Astrocyte (in vitro differentiated cells and primary cell): ENCODE data around the gene CDK6. TPM values are rescaled to one million over a fixed set of nuclear protein-coding genes. Genes with fewer than 3 reads are reported as not detected.

Source experiments
- DNase-seq: peaks from one replicate; pipeline ENCODE4 v3.0.0-alpha.2; 2010; ENCODE audit warnings: low read depth
- FAIRE-seq: peaks from 2 replicates; lab custom pipeline; 2011; peaks lifted over from hg19 to GRCh38; lab: Jason Lieb, UNC
- H2AFZ ChIP-seq: 2 replicates; pipeline ENCODE4 v1.6.0; 2012; ENCODE audit warnings: low read depth, low read length, inconsistent platforms
- H3K27ac ChIP-seq: 2 replicates; pipeline ENCODE4 v1.5.1; 2011; ENCODE audit warnings: low read depth, low read length, inconsistent platforms
- H3K27me3 ChIP-seq: 2 replicates; pipeline ENCODE4 v1.6.0; 2011; ENCODE audit warnings: low read length, inconsistent platforms; ENCODE audit not compliant: insufficient read depth
- H3K36me3 ChIP-seq: 2 replicates; pipeline ENCODE4 v1.5.1; 2011; ENCODE audit warnings: low read length, inconsistent platforms; ENCODE audit not compliant: insufficient read depth
- H3K4me1 ChIP-seq: 2 replicates; pipeline ENCODE4 v1.5.1; 2011; ENCODE audit warnings: low read length, inconsistent platforms; ENCODE audit not compliant: insufficient read depth
- H3K4me2 ChIP-seq: 2 replicates; pipeline ENCODE4 v1.6.0; 2012; ENCODE audit warnings: low read length, inconsistent platforms
- H3K4me3 ChIP-seq: 2 replicates; pipeline ENCODE4 v1.5.1; 2011; ENCODE audit warnings: low read depth, mild to moderate bottlenecking, low read length, inconsistent platforms; ENCODE audit not compliant: insufficient read depth
- H3K79me2 ChIP-seq: 2 replicates; pipeline ENCODE4 v1.6.0; 2012; ENCODE audit warnings: mild to moderate bottlenecking, low read length, inconsistent platforms; ENCODE audit not compliant: insufficient read depth
- H3K9ac ChIP-seq: 2 replicates; pipeline ENCODE4 v1.6.0; 2012; ENCODE audit warnings: mild to moderate bottlenecking, low read length, inconsistent platforms
- H3K9me3 ChIP-seq: 2 replicates; pipeline ENCODE4 v1.5.1; 2012; ENCODE audit warnings: low read depth, mild to moderate bottlenecking, low read length, inconsistent platforms; ENCODE audit not compliant: insufficient read depth
- H4K20me1 ChIP-seq: 2 replicates; pipeline ENCODE4 v1.6.0; 2012; ENCODE audit warnings: low read length, inconsistent platforms; ENCODE audit not compliant: insufficient read depth
- H3K27ac Mint-ChIP-seq: one replicate; pipeline ENCODE4 v1.8.0; 2021; ENCODE audit warnings: mild to moderate bottlenecking, mixed read lengths; ENCODE audit not compliant: unreplicated experiment
- H3K27me3 Mint-ChIP-seq: one replicate; pipeline ENCODE4 v1.8.0; 2021; ENCODE audit warnings: low read depth, mixed read lengths; ENCODE audit not compliant: unreplicated experiment
- H3K36me3 Mint-ChIP-seq: one replicate; pipeline ENCODE4 v1.8.0; 2021; ENCODE audit warnings: low read depth, mixed read lengths; ENCODE audit not compliant: unreplicated experiment
- H3K4me1 Mint-ChIP-seq: one replicate; pipeline ENCODE4 v1.8.0; 2021; ENCODE audit warnings: low read depth, mixed read lengths; ENCODE audit not compliant: unreplicated experiment
- H3K4me3 Mint-ChIP-seq: one replicate; pipeline ENCODE4 v1.8.0; 2021; ENCODE audit warnings: mild to moderate bottlenecking, moderate library complexity, mixed read lengths; ENCODE audit not compliant: unreplicated experiment
- H3K9me3 Mint-ChIP-seq: one replicate; pipeline ENCODE4 v1.8.0; 2021; ENCODE audit warnings: mild to moderate bottlenecking, mixed read lengths; ENCODE audit not compliant: unreplicated experiment
- EZH2 ChIP-seq: IDR thresholded peaks from 2 replicates; pipeline ENCODE4 v1.6.1; 2012; ENCODE audit warnings: mild to moderate bottlenecking, low read length, inconsistent platforms; ENCODE audit not compliant: insufficient read depth
- total RNA-seq: library from RNA; stranded (reverse); gene quantifications from 2 replicates; pipeline ENCODE4 v1.2.1, GENCODE V29; 2021
- TF ChIP-seq, protein P1 (sequence below): IDR thresholded peaks from 2 replicates; pipeline ENCODE4 v1.5.1; 2011; ENCODE audit warnings: low read depth, mild to moderate bottlenecking, inconsistent platforms, low read length, moderate library complexity; ENCODE audit not compliant: insufficient read depth

Gene CDK6
- total RNA-seq, 1 donor from 2014 or later: 160 TPM

DNA sequence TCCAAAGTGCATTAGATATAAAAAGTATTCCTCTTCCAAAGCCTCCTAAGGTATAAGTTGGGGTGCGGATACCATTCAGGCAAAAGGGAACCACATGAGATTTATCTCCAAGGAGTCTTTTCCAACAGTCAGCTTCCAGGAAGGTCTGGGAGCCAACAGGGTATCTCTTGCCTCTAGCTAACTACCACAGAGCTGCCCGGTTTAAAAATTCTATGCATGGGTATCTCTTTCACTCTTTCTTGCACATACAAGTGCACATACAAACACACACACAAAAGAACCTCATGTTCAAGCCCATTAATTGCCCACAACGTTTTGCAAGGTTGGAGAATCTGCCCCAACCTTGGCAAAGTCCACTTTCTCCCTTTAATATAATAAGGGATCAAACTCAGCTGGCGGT is 80.7 kb downstream of the CDK6 start:
- no peaks in the 10 kb centered on the region for H3K36me3 ChIP-seq
- H3K27me3 ChIP-seq: no peaks in the 10 kb centered on the region
- peaks cover 70% of the 10 kb centered on the region for H3K79me2 ChIP-seq
- peaks cover 25% of the 10 kb centered on the region for H3K36me3 Mint-ChIP-seq
- H3K4me3 Mint-ChIP-seq: no peak overlapping the region
- H3K9me3 ChIP-seq: no peaks in the 10 kb centered on the region
- FAIRE-seq (no peak), DNase-seq (no peak)
- H3K4me2 ChIP-seq: no peak overlapping the region
- peaks cover 38% of the 10 kb centered on the region for H3K4me1 ChIP-seq
- no peak overlapping the region for H2AFZ ChIP-seq
- no peak overlapping the region for H3K9ac ChIP-seq
- TF ChIP-seq, protein P1, sequence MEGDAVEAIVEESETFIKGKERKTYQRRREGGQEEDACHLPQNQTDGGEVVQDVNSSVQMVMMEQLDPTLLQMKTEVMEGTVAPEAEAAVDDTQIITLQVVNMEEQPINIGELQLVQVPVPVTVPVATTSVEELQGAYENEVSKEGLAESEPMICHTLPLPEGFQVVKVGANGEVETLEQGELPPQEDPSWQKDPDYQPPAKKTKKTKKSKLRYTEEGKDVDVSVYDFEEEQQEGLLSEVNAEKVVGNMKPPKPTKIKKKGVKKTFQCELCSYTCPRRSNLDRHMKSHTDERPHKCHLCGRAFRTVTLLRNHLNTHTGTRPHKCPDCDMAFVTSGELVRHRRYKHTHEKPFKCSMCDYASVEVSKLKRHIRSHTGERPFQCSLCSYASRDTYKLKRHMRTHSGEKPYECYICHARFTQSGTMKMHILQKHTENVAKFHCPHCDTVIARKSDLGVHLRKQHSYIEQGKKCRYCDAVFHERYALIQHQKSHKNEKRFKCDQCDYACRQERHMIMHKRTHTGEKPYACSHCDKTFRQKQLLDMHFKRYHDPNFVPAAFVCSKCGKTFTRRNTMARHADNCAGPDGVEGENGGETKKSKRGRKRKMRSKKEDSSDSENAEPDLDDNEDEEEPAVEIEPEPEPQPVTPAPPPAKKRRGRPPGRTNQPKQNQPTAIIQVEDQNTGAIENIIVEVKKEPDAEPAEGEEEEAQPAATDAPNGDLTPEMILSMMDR: no peak
- no peak for TF ChIP-seq EZH2
- peaks cover 43% of the 10 kb centered on the region for H3K4me1 Mint-ChIP-seq
- no peak overlapping the region for H3K27ac ChIP-seq
- H3K4me3 ChIP-seq: no peak overlapping the region
- H3K27me3 Mint-ChIP-seq: no peaks in the 10 kb centered on the region
- no peaks in the 10 kb centered on the region for H3K9me3 Mint-ChIP-seq
- H4K20me1 ChIP-seq: peaks cover 4% of the 10 kb centered on the region
- H3K27ac Mint-ChIP-seq: no peak overlapping the region

DNA sequence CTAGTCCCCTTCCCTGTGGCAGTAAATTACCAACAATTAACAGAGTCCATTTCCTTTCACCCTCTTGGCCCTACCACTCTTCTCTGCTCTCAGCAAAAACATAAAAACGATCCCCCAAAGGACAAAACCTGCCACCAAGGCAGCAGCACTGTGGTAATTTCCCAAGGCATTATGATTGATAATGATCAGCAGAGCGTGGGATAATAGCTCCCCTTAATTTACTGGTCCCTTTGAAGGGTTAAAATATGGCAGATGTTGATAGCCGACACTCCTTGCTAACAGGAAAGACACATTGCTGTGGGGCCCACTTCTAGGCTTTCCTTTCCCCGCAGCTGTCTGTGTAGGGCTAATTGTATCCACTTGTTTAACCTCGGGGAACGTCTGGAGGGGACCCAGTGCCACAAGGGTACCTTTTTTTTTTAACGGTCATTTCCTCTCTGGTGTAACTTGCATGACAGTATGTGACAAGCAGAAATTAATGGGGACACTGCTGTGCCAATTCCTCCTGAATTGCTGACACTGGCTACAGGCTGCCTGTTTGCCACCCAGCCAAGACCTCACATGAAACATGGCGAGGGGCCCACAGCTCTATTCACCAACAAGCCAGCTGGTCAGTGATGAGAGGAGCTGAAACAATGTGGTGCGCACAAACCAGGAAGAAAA is 81.3 kb downstream of the CDK6 start:
- peaks cover 4% of the 10 kb centered on the region for H4K20me1 ChIP-seq
- peak overlapping the region; percentile 96 for H3K27ac ChIP-seq
- Mint-ChIP-seq H3K9me3 (no peaks in the 10 kb centered on the region), H3K27me3 (no peaks in the 10 kb centered on the region), H3K36me3 (peaks cover 27% of the 10 kb centered on the region), H3K4me3 (peak overlapping the region; percentile 17), H3K4me1 (peaks cover 48% of the 10 kb centered on the region), H3K27ac (no peak overlapping the region)
- H3K4me1 ChIP-seq: peaks cover 44% of the 10 kb centered on the region
- H2AFZ ChIP-seq: no peak overlapping the region
- H3K9me3 ChIP-seq: no peaks in the 10 kb centered on the region
- no peak overlapping the region for H3K4me2 ChIP-seq
- FAIRE-seq (no peak), DNase-seq (no peak)
- H3K9ac ChIP-seq: no peak overlapping the region
- H3K79me2 ChIP-seq: peaks cover 70% of the 10 kb centered on the region
- TF ChIP-seq EZH2: no peak
- TF ChIP-seq, protein P1: no peak
- no peak overlapping the region for H3K4me3 ChIP-seq
- no peaks in the 10 kb centered on the region for H3K36me3 ChIP-seq
- H3K27me3 ChIP-seq: no peaks in the 10 kb centered on the region

DNA sequence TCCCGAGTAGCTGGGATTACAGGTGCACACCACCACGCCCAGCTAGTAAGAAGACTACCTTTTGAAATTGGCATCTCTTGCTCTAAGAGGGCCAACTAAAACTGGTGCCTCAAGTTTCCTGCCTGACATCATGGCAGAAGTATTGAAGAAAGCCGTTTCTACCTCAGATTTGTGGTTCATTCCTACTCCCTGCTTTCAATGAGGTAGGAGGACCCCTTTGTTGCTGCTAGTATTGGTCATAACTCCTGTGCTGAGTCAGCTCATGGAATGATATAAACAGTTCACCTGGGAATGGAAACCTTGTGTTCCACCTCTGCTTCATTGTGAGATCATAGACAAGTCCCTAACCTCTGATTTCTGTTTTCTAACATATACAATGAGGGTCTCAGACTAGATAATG is 82.8 kb downstream of the CDK6 start:
- Mint-ChIP-seq H3K4me1 (peaks cover 54% of the 10 kb centered on the region), H3K36me3 (peaks cover 27% of the 10 kb centered on the region), H3K27ac (peak overlapping the region; percentile 75), H3K27me3 (no peaks in the 10 kb centered on the region), H3K4me3 (peak overlapping the region; percentile 50), H3K9me3 (no peaks in the 10 kb centered on the region)
- no peak overlapping the region for H3K9ac ChIP-seq
- H3K27me3 ChIP-seq: no peaks in the 10 kb centered on the region
- no peaks in the 10 kb centered on the region for H3K36me3 ChIP-seq
- H3K4me2 ChIP-seq: no peak overlapping the region
- H2AFZ ChIP-seq: no peak overlapping the region
- TF ChIP-seq, protein P1: no peak
- no peak for TF ChIP-seq EZH2
- no peak for FAIRE-seq
- peak overlapping the region; percentile 96 for H3K27ac ChIP-seq
- no peak overlapping the region for H3K4me3 ChIP-seq
- peak; percentile 53 for DNase-seq
- H3K9me3 ChIP-seq: no peaks in the 10 kb centered on the region
- H3K4me1 ChIP-seq: peaks cover 48% of the 10 kb centered on the region
- no peaks in the 10 kb centered on the region for H4K20me1 ChIP-seq
- peaks cover 71% of the 10 kb centered on the region for H3K79me2 ChIP-seq
